ENCODE results near the gene CLIC5. TPM values are rescaled to one million over a fixed set of nuclear protein-coding genes. Genes with fewer than 3 reads are reported as not detected.

Gene CLIC5
- polyA plus RNA-seq, 1 donor from 2014 or later = 0.22 TPM

GRCh38 chr6:46035242-46035641, 19.6 kb upstream of the CLIC5 start:
- Histone ChIP-seq H3K27me3 (ENCODE audit: insufficient read depth, low read depth, low read length) (no peaks in the 10 kb centered on the region), H3F3A (ENCODE audit: insufficient read depth, low read length, poor library complexity, severe bottlenecking) (no peaks in the 10 kb centered on the region), H4K20me1 (ENCODE audit: insufficient read depth) (no peaks in the 10 kb centered on the region), H3K4me2 (ENCODE audit: low read length) (no peak overlapping the region), H3K9me3 (ENCODE audit: low read length) (no peaks in the 10 kb centered on the region), H3K9me2 (ENCODE audit: insufficient read depth, low read length) (no peaks in the 10 kb centered on the region), H3K4me3 (ENCODE audit: low read length) (no peak overlapping the region), H3K36me3 (ENCODE audit: insufficient read depth, low read length) (no peaks in the 10 kb centered on the region), H2AFZ (ENCODE audit: low read depth, low read length) (no peak overlapping the region), H3K9ac (ENCODE audit: low read length) (no peak overlapping the region), H3K27ac (ENCODE audit: low read length) (no peak overlapping the region), H3K79me2 (replicated peaks; ENCODE audit: insufficient read depth, low read length) (no peaks in the 10 kb centered on the region)
- TF ChIP-seq POLR2AphosphoS5 (IDR thresholded peaks at IDR 0.05) (no peak), MXI1 (conservative IDR thresholded peaks at IDR 0.05; ENCODE audit: poor library complexity, severe bottlenecking) (no peak), RAD21 (conservative IDR thresholded peaks at IDR 0.05) (no peak), EP300 (conservative IDR thresholded peaks at IDR 0.05; ENCODE audit: poor library complexity, severe bottlenecking) (no peak), SMC3 (conservative IDR thresholded peaks at IDR 0.05; ENCODE audit: poor library complexity) (no peak), TAF1 (IDR thresholded peaks at IDR 0.05; ENCODE audit: low read depth) (no peak), CTCF (IDR thresholded peaks at IDR 0.05; ENCODE audit: poor library complexity, severe bottlenecking) (no peak), EZH2 (IDR thresholded peaks at IDR 0.05; ENCODE audit: borderline replicate concordance, insufficient read depth, low read length, poor library complexity, severe bottlenecking) (no peak)
- TF ChIP-seq, protein P1, sequence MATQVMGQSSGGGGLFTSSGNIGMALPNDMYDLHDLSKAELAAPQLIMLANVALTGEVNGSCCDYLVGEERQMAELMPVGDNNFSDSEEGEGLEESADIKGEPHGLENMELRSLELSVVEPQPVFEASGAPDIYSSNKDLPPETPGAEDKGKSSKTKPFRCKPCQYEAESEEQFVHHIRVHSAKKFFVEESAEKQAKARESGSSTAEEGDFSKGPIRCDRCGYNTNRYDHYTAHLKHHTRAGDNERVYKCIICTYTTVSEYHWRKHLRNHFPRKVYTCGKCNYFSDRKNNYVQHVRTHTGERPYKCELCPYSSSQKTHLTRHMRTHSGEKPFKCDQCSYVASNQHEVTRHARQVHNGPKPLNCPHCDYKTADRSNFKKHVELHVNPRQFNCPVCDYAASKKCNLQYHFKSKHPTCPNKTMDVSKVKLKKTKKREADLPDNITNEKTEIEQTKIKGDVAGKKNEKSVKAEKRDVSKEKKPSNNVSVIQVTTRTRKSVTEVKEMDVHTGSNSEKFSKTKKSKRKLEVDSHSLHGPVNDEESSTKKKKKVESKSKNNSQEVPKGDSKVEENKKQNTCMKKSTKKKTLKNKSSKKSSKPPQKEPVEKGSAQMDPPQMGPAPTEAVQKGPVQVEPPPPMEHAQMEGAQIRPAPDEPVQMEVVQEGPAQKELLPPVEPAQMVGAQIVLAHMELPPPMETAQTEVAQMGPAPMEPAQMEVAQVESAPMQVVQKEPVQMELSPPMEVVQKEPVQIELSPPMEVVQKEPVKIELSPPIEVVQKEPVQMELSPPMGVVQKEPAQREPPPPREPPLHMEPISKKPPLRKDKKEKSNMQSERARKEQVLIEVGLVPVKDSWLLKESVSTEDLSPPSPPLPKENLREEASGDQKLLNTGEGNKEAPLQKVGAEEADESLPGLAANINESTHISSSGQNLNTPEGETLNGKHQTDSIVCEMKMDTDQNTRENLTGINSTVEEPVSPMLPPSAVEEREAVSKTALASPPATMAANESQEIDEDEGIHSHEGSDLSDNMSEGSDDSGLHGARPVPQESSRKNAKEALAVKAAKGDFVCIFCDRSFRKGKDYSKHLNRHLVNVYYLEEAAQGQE (IDR thresholded peaks at IDR 0.05; ENCODE audit: borderline replicate concordance) = no peak

- H2AFZ ChIP-seq (ENCODE audit: low read depth, low read length) = no peak overlapping the region
These were observed 16.7 kb upstream of the CLIC5 start for GRCh38 chr6:46032110-46032998.

More at GRCh38 chr6:46032110-46032998, 16.7 kb upstream of the CLIC5 start:
- H3K9ac ChIP-seq (ENCODE audit: low read length) = no peak overlapping the region
- TF ChIP-seq RAD21 (conservative IDR thresholded peaks at IDR 0.05) = no peak
- TF ChIP-seq MXI1 (conservative IDR thresholded peaks at IDR 0.05; ENCODE audit: poor library complexity, severe bottlenecking) = no peak
- TF ChIP-seq, protein P1 (IDR thresholded peaks at IDR 0.05; ENCODE audit: borderline replicate concordance) = no peak
- no peak for TF ChIP-seq POLR2AphosphoS5 (IDR thresholded peaks at IDR 0.05)
- no peak for TF ChIP-seq CTCF (IDR thresholded peaks at IDR 0.05; ENCODE audit: poor library complexity, severe bottlenecking)
- TF ChIP-seq EP300 (conservative IDR thresholded peaks at IDR 0.05; ENCODE audit: poor library complexity, severe bottlenecking) = no peak
- TF ChIP-seq TAF1 (IDR thresholded peaks at IDR 0.05; ENCODE audit: low read depth) = no peak
- no peaks in the 10 kb centered on the region for H3K9me2 ChIP-seq (ENCODE audit: insufficient read depth, low read length)
- H3K36me3 ChIP-seq (ENCODE audit: insufficient read depth, low read length) = no peaks in the 10 kb centered on the region
- H4K20me1 ChIP-seq (ENCODE audit: insufficient read depth) = no peaks in the 10 kb centered on the region
- no peaks in the 10 kb centered on the region for H3K27me3 ChIP-seq (ENCODE audit: insufficient read depth, low read depth, low read length)
- no peaks in the 10 kb centered on the region for H3K9me3 ChIP-seq (ENCODE audit: low read length)
- H3K27ac ChIP-seq (ENCODE audit: low read length) = no peak overlapping the region
- no peaks in the 10 kb centered on the region for H3F3A ChIP-seq (ENCODE audit: insufficient read depth, low read length, poor library complexity, severe bottlenecking)
- H3K4me3 ChIP-seq (ENCODE audit: low read length) = no peak overlapping the region
- H3K79me2 ChIP-seq (replicated peaks; ENCODE audit: insufficient read depth, low read length) = no peaks in the 10 kb centered on the region
- no peak overlapping the region for H3K4me2 ChIP-seq (ENCODE audit: low read length)
